ENCODE results near the gene C5orf22. TPM values are rescaled to one million over a fixed set of nuclear protein-coding genes. Genes with fewer than 3 reads are reported as not detected.
"Not testable (repeated sequence)": the region's sequence is repeated elsewhere in the genome, so short reads cannot be mapped to it uniquely, and the experiment has no call there.

C5orf22 gene
- total and polyA plus RNA-seq, 2 donors (not counting 1 experiment from before 2014, with no cell fraction given), result 7.5 to 28.9 TPM

DNA sequence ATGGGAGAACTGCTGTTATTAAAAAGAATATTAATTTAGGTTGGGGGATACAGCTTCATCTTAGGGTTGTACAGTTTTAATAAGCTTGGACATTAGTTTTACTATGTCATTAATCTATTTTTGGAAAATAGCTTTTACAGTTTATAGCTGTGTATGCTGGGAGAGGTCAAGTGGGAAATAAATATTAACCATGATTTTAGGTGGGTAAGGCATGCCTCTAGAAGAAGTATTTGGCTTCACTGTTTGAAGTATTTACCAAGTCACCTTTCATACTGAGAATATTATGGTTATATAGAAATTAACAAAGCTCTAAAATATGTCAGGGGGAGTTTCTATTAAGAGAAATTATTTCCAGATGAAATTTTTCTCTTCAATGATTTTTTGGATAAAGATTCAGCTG is 5.2 kb downstream of the C5orf22 start:
- TF ChIP-seq EZH2 (IDR thresholded peaks at IDR 0.05; ENCODE audit: borderline replicate concordance, insufficient read depth, low read depth, low read length, poor library complexity, severe bottlenecking), result no peak
- TF ChIP-seq, protein P1, sequence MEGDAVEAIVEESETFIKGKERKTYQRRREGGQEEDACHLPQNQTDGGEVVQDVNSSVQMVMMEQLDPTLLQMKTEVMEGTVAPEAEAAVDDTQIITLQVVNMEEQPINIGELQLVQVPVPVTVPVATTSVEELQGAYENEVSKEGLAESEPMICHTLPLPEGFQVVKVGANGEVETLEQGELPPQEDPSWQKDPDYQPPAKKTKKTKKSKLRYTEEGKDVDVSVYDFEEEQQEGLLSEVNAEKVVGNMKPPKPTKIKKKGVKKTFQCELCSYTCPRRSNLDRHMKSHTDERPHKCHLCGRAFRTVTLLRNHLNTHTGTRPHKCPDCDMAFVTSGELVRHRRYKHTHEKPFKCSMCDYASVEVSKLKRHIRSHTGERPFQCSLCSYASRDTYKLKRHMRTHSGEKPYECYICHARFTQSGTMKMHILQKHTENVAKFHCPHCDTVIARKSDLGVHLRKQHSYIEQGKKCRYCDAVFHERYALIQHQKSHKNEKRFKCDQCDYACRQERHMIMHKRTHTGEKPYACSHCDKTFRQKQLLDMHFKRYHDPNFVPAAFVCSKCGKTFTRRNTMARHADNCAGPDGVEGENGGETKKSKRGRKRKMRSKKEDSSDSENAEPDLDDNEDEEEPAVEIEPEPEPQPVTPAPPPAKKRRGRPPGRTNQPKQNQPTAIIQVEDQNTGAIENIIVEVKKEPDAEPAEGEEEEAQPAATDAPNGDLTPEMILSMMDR (IDR thresholded peaks at IDR 0.05), result no peak
- ATAC-seq (ENCODE audit: low read depth) (no peak), DNase-seq (no peak)
- no peaks in the 10 kb centered on the region for H3K9me3 Mint-ChIP-seq (ENCODE audit: insufficient read depth)
- Histone ChIP-seq H3K4me2 (replicated peaks; ENCODE audit: low read depth, low read length, poor library complexity, severe bottlenecking) (no peak overlapping the region), H3K27ac (ENCODE audit: low read length in 2 of 2) (no peak overlapping the region), H3K9me3 (ENCODE audit: control extremely low read depth in 1 of 3, control insufficient read depth in 2 of 3, insufficient read depth in 1 of 3, low read length in 2 of 3) (no peaks in the 10 kb centered on the region), H2AFZ (ENCODE audit: insufficient read depth, low read depth, low read length, poor library complexity, severe bottlenecking) (no peak overlapping the region), H3K9ac (ENCODE audit: low read length) (no peak overlapping the region), H3K27me3 (replicated peaks in 1 of 4; ENCODE audit: control extremely low read depth in 1 of 4, control insufficient read depth in 3 of 4, insufficient read depth in 4 of 4, low read length in 3 of 4) (no peaks in the 10 kb centered on the region), H4K20me1 (ENCODE audit: control insufficient read depth, insufficient read depth, low read length, poor library complexity, severe bottlenecking) (peaks cover 11% of the 10 kb centered on the region), H3K36me3 (replicated peaks in 1 of 2; ENCODE audit: control extremely low read depth in 1 of 2, control insufficient read depth in 1 of 2, extremely low read depth in 1 of 2, insufficient read depth in 2 of 2, low read length in 1 of 2) (peaks cover 19 to 59% of the 10 kb centered on the region in 2 experiments), H3K4me3 (ENCODE audit: control extremely low read depth in 1 of 5, extremely low read depth in 1 of 5, insufficient read depth in 1 of 5, low read depth in 2 of 5, low read length in 4 of 5) (no peak overlapping the region), H3K4me1 (ENCODE audit: control insufficient read depth in 2 of 2, insufficient read depth in 2 of 2, low read length in 2 of 2) (peaks cover 12 to 13% of the 10 kb centered on the region in 2 donors), H3K79me2 (ENCODE audit: control insufficient read depth, insufficient read depth, low read length) (peaks cover 22% of the 10 kb centered on the region)
- no peaks in the 10 kb centered on the region for H3K27me3 Mint-ChIP-seq
- POLR2A ChIA-PET, result no interaction called here
- peaks cover 17% of the 10 kb centered on the region for H3K4me1 Mint-ChIP-seq
- no peak overlapping the region for H3K27ac Mint-ChIP-seq
- intact Hi-C loops (cut with micrococcal nuclease), result no loop called here
- no peak overlapping the region for H3K4me3 Mint-ChIP-seq
- CTCF ChIA-PET, result no interaction called here

- WGBS (ENCODE audit: insufficient coverage), result no CpG with 5 or more reads among the region's 4 CpGs
- no peak overlapping the region for H3K4me3 ChIP-seq (ENCODE audit: control extremely low read depth in 1 of 5, extremely low read depth in 1 of 5, insufficient read depth in 1 of 5, low read depth in 2 of 5, low read length in 4 of 5)
- no peaks in the 10 kb centered on the region for H3K27me3 ChIP-seq (replicated peaks in 1 of 4; ENCODE audit: control extremely low read depth in 1 of 4, control insufficient read depth in 3 of 4, insufficient read depth in 4 of 4, low read length in 3 of 4)
- H3K4me1 Mint-ChIP-seq, result peaks cover 13% of the 10 kb centered on the region
- TF ChIP-seq EZH2 (IDR thresholded peaks at IDR 0.05; ENCODE audit: borderline replicate concordance, insufficient read depth, low read depth, low read length, poor library complexity, severe bottlenecking), result no peak
- TF ChIP-seq, protein P1 (IDR thresholded peaks at IDR 0.05), result no peak
- peaks cover 17% of the 10 kb centered on the region for H3K79me2 ChIP-seq (ENCODE audit: control insufficient read depth, insufficient read depth, low read length)
- no peaks in the 10 kb centered on the region for H3K9me3 Mint-ChIP-seq (ENCODE audit: insufficient read depth)
- no peak for DNase-seq
- no peak for ATAC-seq (ENCODE audit: low read depth)
- no peaks in the 10 kb centered on the region for H3K9me3 ChIP-seq (ENCODE audit: control extremely low read depth in 1 of 3, control insufficient read depth in 2 of 3, insufficient read depth in 1 of 3, low read length in 2 of 3)
- no peak overlapping the region for H2AFZ ChIP-seq (ENCODE audit: insufficient read depth, low read depth, low read length, poor library complexity, severe bottlenecking)
- H3K4me2 ChIP-seq (replicated peaks; ENCODE audit: low read depth, low read length, poor library complexity, severe bottlenecking), result no peak overlapping the region
- H3K27ac Mint-ChIP-seq, result no peak overlapping the region
- H4K20me1 ChIP-seq (ENCODE audit: control insufficient read depth, insufficient read depth, low read length, poor library complexity, severe bottlenecking), result peaks cover 11% of the 10 kb centered on the region
- no peak overlapping the region for H3K9ac ChIP-seq (ENCODE audit: low read length)
- H3K4me1 ChIP-seq (ENCODE audit: control insufficient read depth in 2 of 2, insufficient read depth in 2 of 2, low read length in 2 of 2), result peaks cover 8 to 11% of the 10 kb centered on the region in 2 donors
- POLR2A ChIA-PET, result no interaction called here
- H3K27me3 Mint-ChIP-seq, result no peaks in the 10 kb centered on the region
- CTCF ChIA-PET, result no interaction called here
- no peak overlapping the region for H3K4me3 Mint-ChIP-seq
- H3K27ac ChIP-seq (ENCODE audit: low read length in 2 of 2), result no peak overlapping the region
- H3K36me3 ChIP-seq (replicated peaks in 1 of 2; ENCODE audit: control extremely low read depth in 1 of 2, control insufficient read depth in 1 of 2, extremely low read depth in 1 of 2, insufficient read depth in 2 of 2, low read length in 1 of 2), result peaks cover 19 to 64% of the 10 kb centered on the region in 2 experiments
- intact Hi-C loops (cut with micrococcal nuclease), result no loop called here
Observed at GRCh38 chr5:31537851-31538250, 5.8 kb downstream of the C5orf22 start.

GRCh38 chr5:31549114-31549513 is 17.0 kb downstream of the C5orf22 start:
- H2AFZ ChIP-seq (ENCODE audit: insufficient read depth, low read depth, low read length, poor library complexity, severe bottlenecking); H3K4me1 ChIP-seq (ENCODE audit: control insufficient read depth in 2 of 2, insufficient read depth in 2 of 2, low read length in 2 of 2); H3K4me3 ChIP-seq (ENCODE audit: control extremely low read depth in 1 of 5, extremely low read depth in 1 of 5, insufficient read depth in 1 of 5, low read depth in 2 of 5, low read length in 4 of 5); H3K4me2 ChIP-seq (replicated peaks; ENCODE audit: low read depth, low read length, poor library complexity, severe bottlenecking); H3K27me3 Mint-ChIP-seq; H3K4me3 Mint-ChIP-seq; POLR2A ChIA-PET; H3K9me3 Mint-ChIP-seq (ENCODE audit: insufficient read depth); intact Hi-C loops (cut with micrococcal nuclease); H3K27ac ChIP-seq (ENCODE audit: low read length in 2 of 2); H3K79me2 ChIP-seq (ENCODE audit: control insufficient read depth, insufficient read depth, low read length); H3K9me3 ChIP-seq (ENCODE audit: control extremely low read depth in 1 of 3, control insufficient read depth in 2 of 3, insufficient read depth in 1 of 3, low read length in 2 of 3); DNase-seq; H3K27me3 ChIP-seq (replicated peaks in 1 of 4; ENCODE audit: control extremely low read depth in 1 of 4, control insufficient read depth in 3 of 4, insufficient read depth in 4 of 4, low read length in 3 of 4); H3K27ac Mint-ChIP-seq; CTCF ChIA-PET; H3K9ac ChIP-seq (ENCODE audit: low read length); H3K4me1 Mint-ChIP-seq; H4K20me1 ChIP-seq (ENCODE audit: control insufficient read depth, insufficient read depth, low read length, poor library complexity, severe bottlenecking); ATAC-seq (ENCODE audit: low read depth): not testable (repeated sequence)
- peaks cover 12 to 57% of the 10 kb centered on the region in 2 experiments for H3K36me3 ChIP-seq (replicated peaks in 1 of 2; ENCODE audit: control extremely low read depth in 1 of 2, control insufficient read depth in 1 of 2, extremely low read depth in 1 of 2, insufficient read depth in 2 of 2, low read length in 1 of 2)
- 100% methylated on average over 1 of the region's 2 CpGs for WGBS (ENCODE audit: insufficient coverage)
